Measurements from ENCODE around the gene KANSL3.

The KANSL3 gene

DNA sequence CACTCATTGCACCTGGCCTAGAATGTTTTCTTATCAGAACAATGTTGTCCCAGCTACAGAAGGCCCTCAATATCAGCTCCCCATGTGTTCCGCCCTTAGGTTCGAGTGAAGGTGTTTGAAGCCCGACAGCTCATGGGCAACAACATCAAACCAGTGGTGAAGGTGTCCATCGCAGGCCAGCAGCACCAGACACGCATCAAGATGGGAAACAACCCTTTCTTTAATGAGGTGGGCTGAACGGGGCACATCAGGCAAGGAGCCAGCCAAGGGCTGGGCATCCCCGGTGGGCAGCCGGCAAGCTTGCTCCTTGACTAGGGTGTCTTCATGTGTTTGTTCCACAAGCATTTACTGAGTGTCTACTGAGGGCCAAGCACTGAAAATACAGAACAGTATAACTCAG, 13.7 kb upstream of the KANSL3 start:
- DNase-seq = no peak

DNA sequence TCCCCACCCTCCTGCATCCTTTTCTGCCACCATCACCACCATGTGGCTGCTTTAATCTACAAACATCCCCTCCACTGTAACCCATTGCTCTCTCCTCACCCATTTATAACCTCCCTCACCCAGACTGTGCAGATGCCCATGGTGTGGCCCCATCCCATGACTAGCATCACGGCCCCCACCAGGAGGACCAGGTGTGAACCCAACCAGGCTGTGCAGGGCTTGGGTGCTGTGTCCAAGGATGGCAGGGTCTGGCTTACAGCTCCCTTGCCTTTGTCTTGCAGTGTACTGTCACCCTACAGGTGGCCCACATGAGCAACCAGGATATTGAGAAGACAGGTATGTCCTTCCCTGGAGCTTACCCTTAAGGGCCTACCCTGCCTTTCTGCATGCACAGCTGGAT, 11.2 kb upstream of the KANSL3 start:
- no peak for DNase-seq

GRCh38 chr2:96648306-96648930, 10.3 kb upstream of the KANSL3 start:
- DNase-seq = no peak

DNA sequence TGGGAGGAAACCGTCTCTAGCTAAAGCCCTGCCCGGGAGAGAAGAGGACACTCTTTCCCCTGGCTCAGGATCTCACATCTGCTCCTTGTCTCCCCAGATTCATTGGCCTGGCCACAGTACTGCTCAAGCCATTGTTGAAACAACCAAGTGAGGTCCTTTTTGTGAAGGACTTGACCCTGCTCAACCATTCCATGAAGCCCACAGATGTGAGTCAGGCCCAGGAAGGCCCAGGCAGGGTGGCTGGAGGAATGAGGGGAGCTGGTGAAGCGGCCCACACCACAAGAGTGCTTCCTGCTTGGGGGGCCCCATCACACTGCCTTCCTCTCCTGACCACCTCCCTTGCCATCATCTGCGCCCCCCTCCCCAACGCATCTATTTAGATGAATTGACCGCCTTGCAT, 9.6 kb upstream of the KANSL3 start:
- no peak for DNase-seq

GRCh38 chr2:96642564-96643360, 4.7 kb upstream of the KANSL3 start, which contains the start of gene FER1L5:
FER1L5 (plus strand) TSS chr2:96642764; CDS start chr2:96642837, 73 bp downstream.
- DNase-seq = no peak

- no peak for DNase-seq
Observed at GRCh38 chr2:96637385-96638143, 548 bp downstream of the KANSL3 start.

DNA sequence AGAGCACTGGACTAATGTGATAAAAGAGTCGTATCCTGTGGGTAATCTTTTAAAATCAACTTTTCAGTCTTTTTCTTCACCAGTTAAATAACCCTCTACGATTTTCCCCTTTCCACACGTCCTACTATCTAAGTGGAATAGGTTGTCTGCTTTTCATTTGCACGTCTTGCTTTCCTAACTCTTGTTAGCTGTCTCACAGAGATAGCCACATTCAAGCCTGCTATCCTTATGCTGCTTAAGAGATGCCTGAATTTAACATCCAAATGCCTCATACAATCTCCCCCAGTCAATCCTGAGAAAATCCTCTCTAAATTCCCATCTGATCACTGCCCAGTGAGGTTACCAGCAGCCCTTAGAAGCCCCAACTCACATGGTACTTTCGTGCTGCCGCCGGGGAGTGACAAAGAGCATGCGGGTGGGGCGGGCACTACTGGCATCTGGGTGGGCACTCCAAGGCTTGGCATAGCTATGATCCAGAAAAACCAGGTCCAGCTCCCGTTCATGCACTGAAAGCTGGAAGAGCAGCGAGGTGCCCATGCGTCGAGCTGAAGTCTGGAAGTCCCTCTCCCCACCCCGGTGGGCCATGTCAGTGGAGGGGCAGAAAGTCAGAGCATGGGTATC, 1.5 kb downstream of the KANSL3 start:
- DNase-seq = no peak

GRCh38 chr2:96633641-96634040, 4.5 kb downstream of the KANSL3 start:
- DNase-seq = no peak

DNA sequence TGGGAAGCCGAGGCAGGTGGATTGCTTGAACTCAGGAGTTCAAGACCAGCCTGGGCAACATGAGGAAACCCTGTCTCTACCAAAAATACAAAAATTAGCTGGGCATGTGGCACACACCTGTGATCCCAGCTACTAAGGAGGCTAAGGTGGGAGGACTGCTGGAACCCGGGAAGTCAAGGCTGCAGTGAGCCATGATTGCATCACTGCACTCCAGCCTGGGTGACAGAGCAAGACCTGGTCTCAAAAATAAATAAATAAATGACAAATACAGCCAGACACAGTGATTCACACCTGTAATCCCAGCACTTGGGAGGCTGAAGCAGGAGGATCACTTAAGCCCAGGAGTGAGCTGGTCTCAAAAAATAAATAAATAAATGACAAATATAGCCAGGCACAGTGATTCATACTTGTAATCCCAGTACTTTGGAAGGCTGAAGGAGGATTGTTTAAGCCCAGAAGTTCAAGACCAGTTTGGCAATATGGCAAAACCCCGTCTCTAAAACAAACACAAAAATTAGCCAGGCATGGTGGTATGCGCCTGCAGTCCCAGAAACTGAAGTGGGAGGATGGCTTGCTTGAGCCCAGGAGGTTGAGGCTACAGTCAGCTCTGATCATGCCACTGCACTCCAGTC, 6.2 kb downstream of the KANSL3 start:
- no peak for DNase-seq

- DNase-seq = no peak
Observed at GRCh38 chr2:96626553-96626942, 11.6 kb downstream of the KANSL3 start.

GRCh38 chr2:96625571-96626552, 12.2 kb downstream of the KANSL3 start:
- no peak for DNase-seq

- no peak for DNase-seq
Observed at GRCh38 chr2:96623116-96623515, 15.0 kb downstream of the KANSL3 start.

- no peak for DNase-seq
Observed at GRCh38 chr2:96622544-96622943, 15.6 kb downstream of the KANSL3 start.

DNA sequence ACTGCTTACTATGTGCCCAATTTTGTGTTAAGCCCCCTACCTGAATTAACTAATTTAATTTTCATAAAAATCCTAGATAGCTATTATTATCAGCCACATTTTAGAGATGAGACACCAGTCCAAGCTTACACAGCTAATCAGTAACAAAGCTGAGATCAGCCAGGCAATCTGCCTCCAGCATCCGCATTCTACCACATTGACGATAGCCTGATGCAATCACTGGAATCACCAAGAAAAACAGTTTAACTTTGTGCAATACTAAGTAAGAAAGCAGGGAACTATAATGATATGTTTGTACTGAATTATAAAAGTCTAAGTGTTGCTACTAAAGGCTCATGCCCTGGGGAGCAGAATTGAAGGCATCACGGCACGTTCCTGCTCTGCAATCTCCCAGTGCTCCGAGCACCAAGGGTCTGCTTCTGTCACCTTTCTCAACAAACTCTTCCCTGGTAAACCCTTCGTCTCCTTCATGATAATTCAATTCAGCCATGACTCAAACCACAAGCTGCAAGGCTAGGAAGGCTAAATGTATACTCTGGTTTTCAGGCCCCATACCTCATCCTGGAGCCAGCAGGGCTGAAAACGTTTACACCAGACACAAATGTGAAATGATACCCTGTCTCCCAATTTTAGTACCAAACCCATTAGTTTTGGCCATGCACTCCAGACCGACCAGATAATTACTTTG, 19.4 kb downstream of the KANSL3 start:
- DNase-seq = no peak

- no peak for DNase-seq
Observed at GRCh38 chr2:96617012-96617411, 21.1 kb downstream of the KANSL3 start.

GRCh38 chr2:96616535-96616934, 21.6 kb downstream of the KANSL3 start:
- no peak for DNase-seq

DNA sequence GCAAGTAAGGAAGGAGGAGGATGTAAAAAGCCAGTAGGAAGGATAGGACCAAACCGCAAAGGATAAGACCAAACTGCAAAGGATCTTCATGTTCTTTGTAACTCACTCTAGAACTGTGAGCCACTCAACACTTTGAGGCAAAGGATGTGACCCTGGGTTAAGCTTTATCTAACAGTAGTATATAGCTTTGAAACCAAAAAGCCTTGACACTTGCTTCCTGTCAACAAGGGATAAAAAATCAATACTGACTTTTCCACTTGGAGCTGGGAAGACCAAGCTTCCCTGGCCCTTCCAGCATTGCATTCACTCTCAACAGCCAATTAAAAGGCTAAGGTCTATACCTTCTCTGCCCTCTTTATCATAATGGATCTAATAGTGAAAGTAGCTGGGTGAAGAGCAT, 22.0 kb downstream of the KANSL3 start:
- DNase-seq = no peak

DNA sequence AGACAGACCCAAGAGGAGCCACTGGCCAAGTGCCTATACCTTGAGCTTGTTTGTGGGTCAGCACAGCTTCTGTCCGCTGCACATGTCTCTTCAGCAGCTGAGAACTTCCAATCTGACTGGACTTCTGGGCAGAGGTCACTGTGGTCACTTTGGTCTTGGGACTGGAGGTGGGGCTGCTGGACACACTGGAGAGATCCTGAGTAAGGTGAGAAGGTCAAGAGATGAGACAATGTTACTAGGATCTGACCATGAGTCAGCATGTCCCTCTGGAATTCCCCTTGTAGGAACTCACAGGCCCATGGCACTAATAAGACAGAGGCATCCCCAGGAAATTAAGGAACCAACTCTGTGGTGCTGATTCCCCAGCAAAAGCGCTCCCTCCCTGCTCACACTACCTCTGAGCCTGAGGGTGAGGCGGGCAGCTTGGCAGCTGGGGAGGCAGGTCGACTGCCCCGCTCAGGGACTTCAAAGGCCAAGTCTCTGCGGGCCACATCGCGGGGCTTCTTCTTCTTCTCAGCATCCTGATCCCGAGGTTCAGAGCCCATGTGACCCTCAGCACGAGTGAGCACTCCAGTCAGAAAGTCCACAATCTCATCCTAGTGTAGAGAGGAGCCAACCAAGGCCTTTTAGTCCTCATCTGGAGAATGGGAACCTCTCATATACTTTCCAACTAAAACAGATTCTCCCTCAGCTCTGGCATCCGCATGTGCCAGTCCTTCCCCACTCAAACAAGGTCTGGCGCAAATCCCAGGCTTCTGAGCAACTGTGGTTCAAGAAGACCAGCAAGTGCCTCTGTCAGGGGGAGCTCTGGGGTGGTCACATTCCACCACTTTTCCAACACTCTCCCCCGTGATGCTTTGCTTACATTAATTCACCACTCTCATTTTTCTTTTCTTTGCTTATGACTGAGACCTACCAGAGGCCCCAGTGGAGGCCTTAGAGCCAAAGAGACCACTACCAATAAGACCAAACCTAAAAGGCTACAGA, 29.4 kb downstream of the KANSL3 start:
- DNase-seq = no peak

GRCh38 chr2:96604104-96604503, 34.0 kb downstream of the KANSL3 start:
- DNase-seq = no peak

All from NCI-H1436 treated with DMSO at 0.1 percent for 48 hours (cell line).